Sigmoid colon (tissue), 4 donors: ENCODE results near the gene PREP.

Experiments used
- CTCF ChIP-seq, 4 experiments: fragments of 450-650 bp in 3 of 4; fragments of 200-600 bp in 1 of 4; IDR thresholded peaks; one replicate each; pipeline ENCODE4 v1.5.1; 2016 to 2019; ENCODE audit warnings: antibody characterized with exemption in 4 of 4, mild to moderate bottlenecking in 3 of 4, moderate library complexity in 2 of 4
- POLR2A ChIP-seq, 2 donors: fragments of 450-650 bp; IDR thresholded peaks; one replicate each; pipeline ENCODE4 v1.6.1; 2016; ENCODE audit warnings: antibody characterized with exemption in 2 of 2, mild to moderate bottlenecking in 2 of 2, moderate library complexity in 2 of 2
- POLR2AphosphoS5 ChIP-seq, 4 donors: sonication (generic); formaldehyde crosslinking; IDR thresholded peaks; one replicate each; pipeline ENCODE4 v1.6.1; 2017; ENCODE audit warnings: antibody characterized with exemption in 4 of 4

- TF ChIP-seq POLR2A (IDR thresholded peaks at IDR 0.05) (no peak), CTCF (IDR thresholded peaks at IDR 0.05) (no peak), POLR2AphosphoS5 (IDR thresholded peaks at IDR 0.05) (no peak)
These were observed 94.0 kb downstream of the PREP start for GRCh38 chr6:105308840-105309239.
